ENCODE results near the gene SNRNP48. TPM values are rescaled to one million over a fixed set of nuclear protein-coding genes. Genes with fewer than 3 reads are reported as not detected.

The SNRNP48 gene
- polyA plus RNA-seq, 3 donors = 18.2 to 24.8 (median 23.7) TPM

DNA sequence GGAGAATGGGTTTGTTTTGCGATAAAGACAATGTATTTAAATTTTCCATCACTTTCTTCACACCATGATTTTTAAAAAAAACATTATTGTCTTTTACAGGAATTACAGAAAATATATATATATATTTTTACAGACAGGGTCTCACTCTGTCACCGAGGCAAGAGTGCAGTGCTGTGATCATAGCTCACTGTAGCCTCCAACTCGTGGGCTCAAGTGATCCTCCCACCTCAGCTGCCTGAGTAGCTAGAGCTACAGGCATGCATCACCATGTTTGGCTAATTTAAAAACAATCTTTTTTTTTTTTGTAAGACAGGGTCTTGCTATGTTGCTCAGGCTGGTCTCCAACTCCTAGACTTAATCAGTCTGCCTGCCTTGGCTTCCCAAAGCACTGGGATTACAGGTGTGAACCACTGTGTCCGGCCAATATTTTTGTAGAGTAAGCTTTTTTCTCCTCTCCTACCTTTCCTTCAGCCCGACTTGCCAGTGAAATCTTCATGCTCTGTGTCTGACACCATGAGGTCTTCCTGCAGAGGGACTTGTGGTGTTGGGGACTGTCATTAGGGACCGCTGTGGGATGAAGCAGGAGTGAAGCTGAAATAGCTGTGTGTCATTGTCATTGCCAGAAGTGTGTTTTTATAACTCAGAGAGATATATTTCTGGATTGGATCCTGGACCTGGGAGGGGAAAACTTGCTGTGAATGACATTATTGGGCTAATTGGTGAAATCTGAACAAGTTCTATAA, 35.3 kb upstream of the SNRNP48 start:
- DNase-seq (ENCODE audit: extremely low read depth in 1 of 11, low read depth in 9 of 11, low spot score in 4 of 11) = no peak

DNA sequence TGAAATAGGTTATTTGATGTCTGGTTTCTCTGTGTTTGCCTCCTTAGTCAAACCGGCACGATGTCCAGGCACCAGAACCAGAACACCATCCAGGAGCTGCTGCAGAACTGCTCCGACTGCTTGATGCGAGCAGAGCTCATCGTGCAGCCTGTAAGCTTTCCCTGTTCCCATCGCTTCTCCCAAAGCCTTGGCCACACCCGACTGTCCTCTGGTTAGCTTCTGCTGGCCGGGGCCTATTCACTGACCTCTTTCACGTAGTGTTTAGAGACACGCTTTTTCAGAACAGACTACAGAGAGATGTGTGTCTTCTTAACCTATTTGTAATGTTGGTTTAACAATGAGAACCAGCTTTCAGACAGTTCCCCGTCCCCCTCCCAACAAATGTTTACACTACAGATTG, 34.3 kb upstream of the SNRNP48 start:
- DNase-seq (ENCODE audit: extremely low read depth in 1 of 11, low read depth in 9 of 11, low spot score in 4 of 11) = no peak

DNA sequence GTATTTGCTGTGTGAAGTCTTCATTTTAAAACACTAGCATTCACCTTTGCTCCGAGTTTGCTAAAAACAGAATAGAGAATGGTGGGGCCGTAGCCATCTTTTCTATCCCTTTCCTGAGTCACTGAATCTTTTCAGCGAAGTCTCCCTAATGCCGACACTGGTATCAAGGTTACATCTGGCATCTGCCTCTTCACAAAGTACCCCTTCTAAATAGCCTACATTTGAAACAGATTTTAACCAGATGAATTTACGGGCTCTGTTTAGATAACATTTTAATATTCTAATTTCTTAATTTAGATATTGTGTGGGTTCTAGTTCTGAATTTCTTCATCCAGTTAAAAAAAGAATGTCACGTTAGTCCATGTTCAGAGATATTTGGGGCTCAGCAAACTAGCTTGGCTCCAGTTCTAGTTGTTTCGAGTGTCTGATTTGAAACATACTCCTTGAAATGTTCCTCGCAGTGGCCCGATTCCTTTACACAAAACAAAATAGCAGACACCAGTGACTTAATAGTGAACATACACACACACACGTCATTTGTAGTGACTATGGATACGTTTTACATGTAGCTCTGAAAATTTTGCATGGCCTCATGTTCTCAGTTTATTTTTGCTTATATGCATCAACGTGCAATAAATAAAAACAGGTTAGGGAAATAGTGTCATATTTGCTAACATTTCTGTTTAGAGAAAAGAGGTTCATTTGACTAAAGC, 33.4 kb upstream of the SNRNP48 start:
- DNase-seq (ENCODE audit: extremely low read depth in 1 of 11, low read depth in 9 of 11, low spot score in 4 of 11) = no peak

DNA sequence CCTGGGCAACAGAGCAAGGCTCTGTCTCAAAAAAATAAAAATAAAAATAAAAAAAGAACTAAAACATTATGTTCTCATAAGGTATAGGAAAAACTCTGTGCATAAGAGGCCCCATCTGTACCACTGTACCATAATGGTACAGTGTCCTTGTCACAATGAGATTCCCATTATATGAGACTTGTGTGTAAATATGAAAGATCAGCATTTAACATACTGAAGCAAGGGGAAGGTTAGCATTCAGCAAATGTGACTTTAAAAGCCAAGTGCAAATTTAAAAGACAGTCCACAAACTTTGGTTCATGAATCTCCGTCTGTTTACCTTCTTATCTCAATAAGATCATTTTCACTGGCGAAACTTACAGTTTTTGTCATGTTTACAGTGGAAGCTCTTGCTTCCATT, 32.3 kb upstream of the SNRNP48 start:
- DNase-seq (ENCODE audit: extremely low read depth in 1 of 11, low read depth in 9 of 11, low spot score in 4 of 11) = no peak

DNA sequence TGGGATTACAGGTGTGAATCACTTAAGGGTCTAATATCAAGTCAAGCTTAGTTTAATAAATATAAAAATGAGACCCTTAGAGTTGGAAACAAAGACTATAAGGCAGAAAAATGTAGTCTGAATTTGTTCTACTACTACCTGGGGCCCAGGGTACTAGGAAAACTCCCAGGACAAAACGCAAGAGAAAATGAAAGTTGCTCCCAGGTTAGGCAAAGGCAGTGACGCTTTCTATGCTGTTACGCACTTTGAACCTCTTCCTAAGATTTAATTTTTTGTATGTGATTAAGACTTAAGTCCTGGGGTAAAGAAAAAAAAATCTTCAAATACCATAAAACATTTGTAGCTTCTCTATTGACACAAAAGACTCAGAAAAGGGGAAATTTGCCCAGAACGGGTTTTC, 31.2 kb upstream of the SNRNP48 start:
- DNase-seq (ENCODE audit: extremely low read depth in 1 of 11, low read depth in 9 of 11, low spot score in 4 of 11) = no peak

DNA sequence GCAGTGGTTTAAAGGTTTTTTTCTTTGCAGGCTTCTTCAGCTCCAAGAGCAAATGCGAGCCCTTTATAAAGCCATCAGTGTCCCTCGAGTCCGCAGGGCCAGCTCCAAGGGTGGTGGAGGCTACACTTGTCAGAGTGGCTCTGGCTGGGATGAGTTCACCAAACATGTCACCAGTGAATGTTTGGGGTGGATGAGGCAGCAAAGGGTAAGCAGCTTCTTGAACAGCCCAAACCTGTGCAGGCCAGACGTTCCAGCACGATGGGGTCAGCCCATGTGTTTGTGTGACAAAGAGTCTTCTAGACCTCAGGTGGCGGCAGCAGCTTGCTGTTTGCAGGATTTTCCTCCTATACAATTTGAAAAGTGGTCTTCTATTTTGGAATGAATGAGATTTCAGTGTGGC, 30.8 kb upstream of the SNRNP48 start:
- DNase-seq (ENCODE audit: extremely low read depth in 1 of 11, low read depth in 9 of 11, low spot score in 4 of 11) = no peak

DNA sequence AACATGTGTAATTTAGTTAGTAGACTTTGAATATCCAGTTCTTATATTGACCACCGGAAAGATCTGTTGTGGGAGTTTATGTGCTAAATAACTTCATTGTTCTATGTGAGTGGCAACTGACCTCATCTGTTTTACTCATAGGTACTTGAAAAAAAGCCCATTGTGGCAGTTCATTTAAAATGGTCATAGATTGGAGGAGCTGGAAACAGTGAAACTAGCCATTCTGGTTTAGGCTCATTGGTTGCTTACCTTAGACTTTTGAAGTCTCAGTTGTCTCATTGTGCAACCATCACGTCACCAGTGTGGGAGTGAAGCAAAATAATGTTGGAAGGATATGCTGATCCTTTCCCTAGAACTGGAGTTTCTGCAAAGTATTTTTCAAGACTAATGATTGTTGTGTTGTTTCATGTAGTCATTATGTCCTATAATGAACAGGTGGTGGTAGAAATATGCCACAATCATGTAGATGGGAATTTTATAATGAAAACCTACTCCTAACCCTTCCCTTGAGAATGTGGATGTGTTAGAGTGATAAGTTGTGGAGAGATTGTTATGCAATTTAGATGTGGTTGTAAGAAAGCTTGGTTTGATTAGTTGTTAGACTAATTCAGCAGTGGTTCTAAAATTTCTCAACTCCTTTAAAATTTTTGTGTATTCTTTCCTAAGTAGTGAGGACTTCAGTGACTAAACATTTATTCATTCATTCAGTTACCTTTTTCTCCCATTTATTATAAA, 30.2 kb upstream of the SNRNP48 start:
- no peak for DNase-seq (ENCODE audit: extremely low read depth in 1 of 11, low read depth in 9 of 11, low spot score in 4 of 11)

DNA sequence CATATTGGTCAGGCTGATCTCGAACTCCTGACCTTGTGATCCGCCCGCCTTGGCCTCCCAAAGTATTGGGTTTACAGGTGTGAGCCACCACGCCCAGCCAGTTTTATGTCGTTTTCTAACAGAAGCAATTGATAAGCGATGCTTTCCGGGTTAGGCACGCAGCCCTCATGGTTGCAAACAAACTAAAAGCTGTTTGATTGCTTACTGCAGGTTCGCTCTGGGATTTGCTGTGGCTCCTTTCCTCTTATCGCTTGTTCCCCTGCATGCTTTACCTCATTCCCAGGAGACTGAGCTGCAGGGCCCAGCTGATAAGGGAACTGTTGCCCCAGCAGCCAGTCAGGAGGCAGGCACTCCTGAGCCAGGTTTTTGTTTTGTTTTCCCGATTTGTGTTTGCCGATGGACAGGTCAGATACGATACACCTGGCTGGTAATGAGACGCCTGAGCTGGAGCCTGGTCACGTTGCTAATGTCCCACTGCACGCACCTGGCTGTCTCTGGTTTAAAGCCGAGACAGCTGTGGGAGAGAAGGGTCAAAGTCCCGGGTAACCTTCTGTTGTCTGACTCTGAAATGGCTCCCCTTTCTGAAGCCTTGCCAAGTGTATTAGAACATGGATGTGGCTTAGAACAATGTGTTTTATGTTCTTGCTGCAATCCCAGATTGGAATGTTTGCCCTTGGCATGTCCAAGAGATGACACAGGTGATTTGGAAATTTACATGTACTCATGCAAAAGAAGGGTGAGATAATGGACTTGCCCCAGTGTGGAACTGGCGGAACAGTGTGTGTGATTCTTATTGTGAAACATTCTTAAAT, 28.6 kb upstream of the SNRNP48 start:
- DNase-seq (ENCODE audit: extremely low read depth in 1 of 11, low read depth in 9 of 11, low spot score in 4 of 11) = no peak

DNA sequence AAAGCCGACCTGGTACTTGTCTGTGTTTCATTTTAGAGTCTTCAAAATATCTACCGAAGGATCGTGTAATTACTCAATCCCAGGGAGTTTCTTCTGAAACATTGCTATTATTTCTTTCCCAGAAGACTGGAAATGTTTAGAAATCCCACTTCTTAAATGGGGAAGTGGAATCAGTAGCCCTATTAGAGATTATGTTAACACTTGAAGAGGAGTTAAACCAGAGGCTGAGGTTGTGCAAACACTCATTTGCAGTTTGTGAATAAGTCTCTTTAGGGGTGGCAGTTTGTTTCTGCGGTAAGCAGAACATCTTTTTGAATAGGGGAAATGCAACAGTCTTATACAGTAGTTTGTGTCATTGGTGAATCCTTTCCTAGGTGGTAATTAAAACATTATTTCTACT, 27.2 kb upstream of the SNRNP48 start:
- DNase-seq (ENCODE audit: extremely low read depth in 1 of 11, low read depth in 9 of 11, low spot score in 4 of 11) = no peak

DNA sequence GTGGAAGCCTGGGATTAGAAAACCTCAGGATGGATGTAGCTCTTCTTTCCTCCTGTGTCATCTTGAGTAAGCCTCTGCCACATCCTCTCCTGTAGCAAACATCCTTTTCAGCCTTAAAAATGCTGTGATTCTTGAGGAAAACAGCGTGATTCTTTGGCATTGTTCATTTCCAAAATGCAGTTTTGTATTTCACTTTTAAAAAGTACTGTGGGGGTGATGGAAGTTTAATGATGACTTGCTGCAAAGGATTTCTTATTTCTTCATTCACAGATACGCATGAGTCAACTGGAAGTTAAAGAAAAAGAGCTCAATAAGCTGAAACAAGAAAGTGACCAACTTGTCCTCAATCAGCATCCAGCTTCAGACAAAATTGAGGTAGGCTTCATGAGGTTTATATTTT, 23.9 kb upstream of the SNRNP48 start:
- no peak for DNase-seq (ENCODE audit: extremely low read depth in 1 of 11, low read depth in 9 of 11, low spot score in 4 of 11)

DNA sequence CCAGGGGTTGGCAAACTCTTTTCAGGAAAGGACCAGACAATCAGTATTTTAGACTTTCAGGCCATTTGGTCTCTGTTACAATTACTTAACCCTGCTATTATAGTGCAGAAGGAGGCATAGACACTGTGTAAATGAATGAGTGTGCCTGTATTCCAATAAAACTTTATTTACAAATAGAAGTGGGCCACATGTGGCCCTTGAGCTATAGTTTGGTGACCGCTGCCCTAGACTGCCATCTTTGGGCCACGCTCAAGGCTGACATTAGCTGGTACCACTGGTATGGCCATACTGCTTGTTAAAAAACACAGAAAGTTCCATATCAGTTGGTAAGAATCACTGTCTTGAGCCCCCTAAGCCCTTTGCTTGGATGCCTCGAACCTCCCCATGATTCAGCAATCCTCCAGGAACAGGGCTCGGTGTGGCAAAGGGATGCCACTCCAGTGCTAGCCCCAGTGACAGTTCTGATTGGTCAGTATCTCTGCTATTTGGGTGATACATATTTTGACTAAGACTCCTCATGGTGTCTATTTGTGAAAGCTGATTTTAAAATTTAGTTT, 23.3 kb upstream of the SNRNP48 start:
- DNase-seq (ENCODE audit: extremely low read depth in 1 of 11, low read depth in 9 of 11, low spot score in 4 of 11) = no peak

DNA sequence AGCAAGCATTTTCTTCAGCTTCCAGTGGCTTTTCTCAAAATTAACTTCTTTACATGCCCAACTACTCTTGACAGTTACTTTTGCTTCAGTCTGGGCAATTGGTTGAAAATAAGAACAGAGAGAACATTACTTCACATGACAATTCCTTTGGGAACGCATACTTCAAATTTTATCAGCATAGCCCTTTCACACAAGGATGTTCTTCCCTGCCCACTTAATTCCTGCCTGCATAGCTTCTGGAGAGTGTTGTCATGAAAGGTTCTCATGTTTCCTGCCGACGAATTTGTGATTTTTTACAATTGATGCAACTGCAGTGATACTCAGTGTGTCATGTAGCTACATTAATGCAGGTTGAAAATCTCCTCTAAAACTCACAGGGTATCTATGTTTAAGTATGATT, 22.0 kb upstream of the SNRNP48 start:
- DNase-seq (ENCODE audit: extremely low read depth in 1 of 11, low read depth in 9 of 11, low spot score in 4 of 11) = no peak

DNA sequence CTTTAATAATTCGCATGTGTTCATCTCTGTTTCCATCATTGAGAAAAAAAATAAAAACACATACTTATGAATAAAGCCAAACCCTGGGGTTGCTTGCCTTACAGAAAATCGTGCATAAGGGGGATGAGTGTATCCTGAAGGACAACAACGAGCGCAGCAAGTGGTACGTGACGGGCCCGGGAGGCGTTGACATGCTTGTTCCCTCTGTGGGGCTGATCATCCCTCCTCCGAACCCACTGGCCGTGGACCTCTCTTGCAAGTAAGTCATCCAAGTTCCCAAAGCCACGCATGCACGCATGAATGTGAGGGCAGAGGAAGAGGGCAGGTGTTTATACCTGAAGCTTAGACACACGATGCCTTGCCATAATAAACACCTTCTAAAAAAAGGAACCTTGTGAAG, 20.9 kb upstream of the SNRNP48 start:
- DNase-seq (ENCODE audit: extremely low read depth in 1 of 11, low read depth in 9 of 11, low spot score in 4 of 11) = no peak

DNA sequence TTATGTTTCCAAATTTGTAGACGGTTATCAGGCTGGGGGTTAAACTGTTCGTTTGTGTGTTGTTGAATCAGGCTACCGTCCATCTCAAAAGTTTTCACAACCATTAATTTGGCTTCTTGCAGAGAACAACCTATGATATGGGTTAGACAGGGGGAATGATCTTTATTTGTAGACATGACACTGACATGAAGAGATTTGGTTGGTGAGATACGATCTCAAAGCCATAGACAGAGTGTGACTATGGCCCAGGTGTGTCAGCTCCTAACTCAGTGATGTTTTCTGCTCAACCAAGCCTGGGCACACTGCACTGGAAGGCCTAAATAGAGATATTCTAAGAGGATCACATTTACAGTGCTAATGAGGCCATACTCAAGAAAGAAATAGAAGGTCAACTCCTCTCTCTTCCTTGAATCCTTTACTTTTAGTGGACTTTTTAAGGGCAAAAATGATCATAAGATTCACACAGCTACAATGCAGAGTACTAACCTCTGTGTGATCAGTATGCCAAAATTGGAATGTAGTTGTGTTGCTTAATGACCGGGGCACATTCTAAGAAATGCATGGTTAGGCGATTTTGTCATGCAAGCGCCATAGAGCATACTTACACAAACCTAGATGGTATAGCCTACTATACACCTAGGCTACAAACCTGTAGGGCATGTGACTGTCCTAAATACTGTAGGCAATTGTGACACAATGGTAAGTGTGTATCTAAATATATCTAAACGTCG, 17.6 kb upstream of the SNRNP48 start:
- DNase-seq (ENCODE audit: extremely low read depth in 1 of 11, low read depth in 9 of 11, low spot score in 4 of 11) = no peak

DNA sequence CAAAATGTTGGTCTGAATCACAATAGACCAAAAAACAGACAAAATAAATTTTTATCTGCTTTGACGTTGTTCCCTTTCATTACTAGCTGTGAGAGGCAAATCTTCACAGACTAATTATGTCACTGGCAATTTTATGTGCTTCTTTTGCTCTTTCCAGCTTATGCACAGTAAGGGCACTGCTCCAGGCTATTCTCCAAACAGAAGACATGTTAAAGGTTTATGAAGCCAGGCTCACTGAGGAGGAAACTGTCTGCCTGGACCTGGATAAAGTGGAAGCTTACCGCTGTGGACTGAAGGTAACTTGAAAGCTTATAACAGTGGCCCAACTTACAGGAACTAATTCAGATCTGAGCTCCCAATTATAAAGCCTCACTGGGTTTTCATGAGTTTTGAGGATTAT, 15.5 kb upstream of the SNRNP48 start:
- DNase-seq (ENCODE audit: extremely low read depth in 1 of 11, low read depth in 9 of 11, low spot score in 4 of 11) = no peak

DNA sequence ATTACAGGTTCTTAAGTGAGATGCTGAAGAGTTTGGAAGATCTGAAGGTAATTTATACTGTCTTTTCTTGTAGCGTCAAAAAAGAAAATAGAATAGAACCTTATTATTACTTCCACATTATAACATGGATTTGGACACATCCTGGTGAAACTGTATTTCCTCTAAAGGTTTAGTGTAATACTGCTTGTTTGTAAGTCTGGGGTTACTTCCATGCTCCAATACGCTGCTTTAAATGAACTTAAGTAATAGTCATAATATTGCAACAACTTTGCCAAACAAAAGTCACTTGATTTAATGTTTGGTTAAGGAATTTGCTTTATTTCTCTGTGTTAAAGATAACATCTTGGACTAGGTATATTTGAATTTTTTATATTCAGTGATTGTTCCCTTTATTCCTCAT, 11.5 kb upstream of the SNRNP48 start:
- DNase-seq (ENCODE audit: extremely low read depth in 1 of 11, low read depth in 9 of 11, low spot score in 4 of 11) = no peak

DNA sequence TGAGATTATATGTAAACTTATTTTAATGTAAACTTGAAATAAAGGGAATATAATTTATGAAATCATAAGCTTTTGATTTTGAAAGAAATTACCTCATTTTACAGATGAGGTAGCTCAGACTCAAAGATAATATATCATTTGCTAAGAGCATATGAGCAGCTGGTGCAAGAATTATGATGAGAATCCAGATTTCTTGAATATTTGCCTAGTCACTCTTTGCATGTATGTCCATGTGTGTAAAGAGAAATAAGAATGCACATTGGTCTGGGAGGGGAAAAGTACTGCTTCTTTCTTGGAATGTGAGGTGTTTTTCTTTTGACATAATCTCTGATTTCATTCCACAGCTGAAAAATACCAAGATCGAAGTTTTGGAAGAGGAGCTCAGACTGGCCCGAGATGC, 11.1 kb upstream of the SNRNP48 start:
- DNase-seq (ENCODE audit: extremely low read depth in 1 of 11, low read depth in 9 of 11, low spot score in 4 of 11) = no peak

DNA sequence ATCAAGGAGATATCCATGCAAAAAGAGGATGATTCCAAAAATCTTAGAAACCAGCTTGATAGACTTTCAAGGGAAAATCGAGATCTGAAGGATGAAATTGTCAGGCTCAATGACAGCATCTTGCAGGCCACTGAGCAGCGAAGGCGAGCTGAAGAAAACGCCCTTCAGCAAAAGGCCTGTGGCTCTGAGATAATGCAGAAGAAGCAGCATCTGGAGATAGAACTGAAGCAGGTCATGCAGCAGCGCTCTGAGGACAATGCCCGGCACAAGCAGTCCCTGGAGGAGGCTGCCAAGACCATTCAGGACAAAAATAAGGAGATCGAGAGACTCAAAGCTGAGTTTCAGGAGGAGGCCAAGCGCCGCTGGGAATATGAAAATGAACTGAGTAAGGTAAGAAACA, 10.1 kb upstream of the SNRNP48 start:
- no peak for DNase-seq (ENCODE audit: extremely low read depth in 1 of 11, low read depth in 9 of 11, low spot score in 4 of 11)

DNA sequence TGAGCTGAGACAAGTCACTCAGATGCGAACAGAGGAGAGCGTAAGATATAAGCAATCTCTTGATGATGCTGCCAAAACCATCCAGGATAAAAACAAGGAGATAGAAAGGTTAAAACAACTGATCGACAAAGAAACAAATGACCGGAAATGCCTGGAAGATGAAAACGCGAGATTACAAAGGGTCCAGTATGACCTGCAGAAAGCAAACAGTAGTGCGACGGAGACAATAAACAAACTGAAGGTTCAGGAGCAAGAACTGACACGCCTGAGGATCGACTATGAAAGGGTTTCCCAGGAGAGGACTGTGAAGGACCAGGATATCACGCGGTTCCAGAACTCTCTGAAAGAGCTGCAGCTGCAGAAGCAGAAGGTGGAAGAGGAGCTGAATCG, 9.5 kb upstream of the SNRNP48 start:
- no peak for DNase-seq (ENCODE audit: extremely low read depth in 1 of 11, low read depth in 9 of 11, low spot score in 4 of 11)

Measured in renal cortex interstitium (tissue), 11 donors.